SK-N-SH treated with all-trans-retinoic acid at 6 μM for 48 hours (cell line): Measurements from ENCODE around the gene ARTN.

Experiments
- BACH2 ChIP-seq: fragments of 250-450 bp; sonication (Bioruptor Pico); IDR thresholded peaks from 2 replicates; pipeline ENCODE4 v1.9.0; 2021; ENCODE audit warnings: mild to moderate bottlenecking, borderline replicate concordance
- CREB5 ChIP-seq: fragments of 250-450 bp; sonication (Bioruptor Pico); IDR thresholded peaks from 2 replicates; pipeline ENCODE4 v1.5.1; 2020; ENCODE audit warnings: low read depth, mild to moderate bottlenecking, moderate library complexity
- CSRNP3 ChIP-seq: fragments of 250-450 bp; sonication (Bioruptor Pico); IDR thresholded peaks from 2 replicates; pipeline ENCODE4 v1.5.1; 2021; ENCODE audit warnings: mild to moderate bottlenecking, moderate library complexity
- ISL1 ChIP-seq: fragments of 250-450 bp; sonication (Bioruptor Pico); IDR thresholded peaks from 2 replicates; pipeline ENCODE4 v2.1.2; 2022; ENCODE audit warnings: mild to moderate bottlenecking, moderate library complexity
- PATZ1 ChIP-seq: fragments of 250-450 bp; sonication (Bioruptor Pico); IDR thresholded peaks from 2 replicates; pipeline ENCODE4 v1.8.0; 2020; ENCODE audit warnings: mild to moderate bottlenecking, moderate library complexity, borderline replicate concordance
- TSHZ2 ChIP-seq: fragments of 250-450 bp; sonication (Bioruptor Pico); IDR thresholded peaks from 2 replicates; pipeline ENCODE4 v1.5.0; 2020; ENCODE audit warnings: mild to moderate bottlenecking, moderate library complexity
- ZFP3 ChIP-seq: fragments of 250-450 bp; sonication (Bioruptor Pico); IDR thresholded peaks from 2 replicates; pipeline ENCODE4 v1.5.0; 2020; ENCODE audit warnings: mild to moderate bottlenecking, moderate library complexity
- ZFP30 ChIP-seq: fragments of 450-650 bp; formaldehyde crosslinking; IDR thresholded peaks from 2 replicates; pipeline ENCODE4 v1.5.0; 2022; ENCODE audit warnings: mild to moderate bottlenecking, moderate library complexity

GRCh38 chr1:43979528-43980254, 46.1 kb downstream of the ARTN start:
- TF ChIP-seq ZFP30, result no peak
- TF ChIP-seq PATZ1 (CRISPR knock-in tag), result no peak
- no peak for TF ChIP-seq ISL1
- TF ChIP-seq TSHZ2, result no peak
- TF ChIP-seq BACH2 (CRISPR knock-in tag), result no peak
- no peak for TF ChIP-seq ZFP3
- no peak for TF ChIP-seq CREB5 (CRISPR knock-in tag)
- TF ChIP-seq CSRNP3 (CRISPR knock-in tag), result no peak
